Heart right ventricle (tissue), 16 donors: ENCODE results near the gene CMSS1. TPM values are rescaled to one million over a fixed set of nuclear protein-coding genes. Genes with fewer than 3 reads are reported as not detected.

Source experiments
- ATAC-seq, 8 donors: fragments of 200-7000 bp; cut with Tn5 transposase; one replicate each; pipeline ENCODE4 v1.9.1; 2020; ENCODE audit warnings: mild to moderate bottlenecking in 8 of 8, moderate library complexity in 8 of 8, moderate number of reproducible peaks in 1 of 8
- DNase-seq, 2 donors: peaks; one replicate each; pipeline ENCODE4 v3.0.0-alpha.2; 2020
- H3K27ac ChIP-seq, 10 donors: fragments of 200-600 bp; sonication (generic) in 2 of 10; one replicate each; pipeline versions ENCODE4 v1.5.0 to v1.8.0; 2020 to 2022; ENCODE audit warnings: mild to moderate bottlenecking in 3 of 10
- H3K27me3 ChIP-seq, 7 donors: fragments of 200-600 bp; one replicate each; pipeline ENCODE4 v1.8.0; 2021 to 2022; ENCODE audit warnings: mild to moderate bottlenecking in 2 of 7
- H3K36me3 ChIP-seq, 9 donors: fragments of 200-600 bp; sonication (generic) in 1 of 9; one replicate each; pipeline versions ENCODE4 v1.5.0 to v1.8.0; 2020 to 2022; ENCODE audit warnings: mild to moderate bottlenecking in 2 of 9
- H3K4me1 ChIP-seq, 9 donors: fragments of 200-600 bp; sonication (generic) in 1 of 9; one replicate each; pipeline versions ENCODE4 v1.5.0 to v1.8.0; 2020 to 2022; ENCODE audit warnings: mild to moderate bottlenecking in 4 of 9
- H3K4me3 ChIP-seq, 10 donors: fragments of 200-600 bp; sonication (generic) in 2 of 10; one replicate each; pipeline versions ENCODE4 v1.5.0 to v1.8.0; 2020 to 2022; ENCODE audit warnings: mild to moderate bottlenecking in 7 of 10, moderate library complexity in 2 of 10
- H3K9me3 ChIP-seq, 11 donors: fragments of 200-600 bp in 10 of 11; sonication (generic) in 2 of 11; one replicate each; pipeline versions ENCODE4 v1.5.0 to v1.8.0; 2013 to 2022; ENCODE audit warnings: mild to moderate bottlenecking in 2 of 11, control low read depth in 1 of 11, moderate library complexity in 1 of 11
- WGBS, 2 donors: extraction: QIAGEN DNeasy Blood & Tissue Kit; methylation state at CpG; one replicate each; pipeline ENCODE4 v1.1.7; 2013; ENCODE audit warnings: inconsistent platforms in 1 of 2; 5-methylcytosine and 5-hydroxymethylcytosine counted together
- intact Hi-C, 10 donors: fragments of 100-400 bp; cut with DNase I; formaldehyde crosslinking; loops; one replicate each; pipeline versions ENCODE4 v1.11.1 to v1.14.2; 2022
- polyA plus RNA-seq, 2 donors: library from polyadenylated mRNA; stranded (reverse); fragments of 200-250 nt; gene quantifications; one replicate each; pipeline ENCODE4 v1.2.3, GENCODE V29; 2013
- total RNA-seq, 10 donors: library from RNA; stranded (reverse); fragmentation: NEBNext Ultra II Directional in 3 of 10; extraction: Animal tissue kit (Norgen Biotek cat#: 25700) in 3 of 10; gene quantifications; one replicate each; pipeline versions ENCODE4 v1.2.1 to v1.2.4, GENCODE V29; 2021 to 2023
- TF ChIP-seq, protein P1 (sequence below), 9 donors: fragments of 200-600 bp; sonication (generic) in 2 of 9; IDR thresholded peaks; one replicate each; pipeline versions ENCODE4 v1.5.0 to v1.8.0; 2021 to 2022; ENCODE audit warnings: antibody characterized with exemption in 9 of 9, mild to moderate bottlenecking in 5 of 9, moderate library complexity in 1 of 9
- donor health status: Arrhythmogenic right ventricular cardiomyopathy.
- donor health status: ischemic (EF 13 %, LVEDD 7.1; RV severe dilation, severe dysfunction).
- donor health status: healthy with polysubstance abuse.
- donor health status: DM: no; HTN: yes; CAD: no.
- donor health status: DM: no; HTN: no; CAD: no.
- donor health status: ischemic (EF 25% LVEDD 6.9; RV normal size, moderate dysfunction).
- donor health status: ischemic (EF 25% LVEDD 5.7; RV mildly dilated, moderate dysfunction).
- donor health status: healthy.
- donor health status: DM: yes; HTN: yes; CAD: no.
- donor health status: Ischemic cardiomyopathy.
- donor health status: ischemic (EF 35%, LVEDD 5.7; RV mildly dilated, moderate dysfunction).
- donor health status: nonischemic (EF 11% LVEDD 7.7; RV severe dilation, severe dysfunction).
- donor health status: DM: yes; HTN: yes; CAD: no.
- donor health status: PGD.
- donor health status: ischemic (EF 29% LVEDD 5.4; RV normal size, mild dysfunction).
- donor health status: nonischemic (EF 23%, LVEDD 6.1; RV moderate dilation, normal function).

CMSS1 gene
- total and polyA plus RNA-seq, 12 donors, result 24.6 to 45.4 (median 34.6) TPM

DNA sequence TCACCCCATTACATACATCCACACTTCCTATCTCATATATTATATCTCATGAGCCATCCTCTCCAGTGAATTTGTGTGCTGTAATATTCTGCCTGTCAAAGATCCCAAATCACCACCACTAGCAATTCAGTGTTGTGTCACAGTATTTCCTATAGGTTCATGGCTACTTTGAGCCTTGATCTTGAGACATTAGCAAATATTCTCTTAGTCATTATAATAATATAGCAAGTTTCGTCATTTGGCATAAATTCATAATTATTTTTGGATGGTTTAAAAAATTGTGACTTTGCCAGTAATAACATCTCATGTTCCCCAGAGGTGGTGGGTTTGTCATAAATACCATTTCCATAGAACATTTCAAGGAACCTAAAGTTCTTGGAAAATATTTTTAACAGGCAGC, 47.7 kb downstream of the CMSS1 start:
- WGBS, 2 donors, result 67 to 68% methylated on average over 1 of the region's 1 CpG
- DNase-seq (no peak), ATAC-seq (no peak)
- TF ChIP-seq, protein P1, sequence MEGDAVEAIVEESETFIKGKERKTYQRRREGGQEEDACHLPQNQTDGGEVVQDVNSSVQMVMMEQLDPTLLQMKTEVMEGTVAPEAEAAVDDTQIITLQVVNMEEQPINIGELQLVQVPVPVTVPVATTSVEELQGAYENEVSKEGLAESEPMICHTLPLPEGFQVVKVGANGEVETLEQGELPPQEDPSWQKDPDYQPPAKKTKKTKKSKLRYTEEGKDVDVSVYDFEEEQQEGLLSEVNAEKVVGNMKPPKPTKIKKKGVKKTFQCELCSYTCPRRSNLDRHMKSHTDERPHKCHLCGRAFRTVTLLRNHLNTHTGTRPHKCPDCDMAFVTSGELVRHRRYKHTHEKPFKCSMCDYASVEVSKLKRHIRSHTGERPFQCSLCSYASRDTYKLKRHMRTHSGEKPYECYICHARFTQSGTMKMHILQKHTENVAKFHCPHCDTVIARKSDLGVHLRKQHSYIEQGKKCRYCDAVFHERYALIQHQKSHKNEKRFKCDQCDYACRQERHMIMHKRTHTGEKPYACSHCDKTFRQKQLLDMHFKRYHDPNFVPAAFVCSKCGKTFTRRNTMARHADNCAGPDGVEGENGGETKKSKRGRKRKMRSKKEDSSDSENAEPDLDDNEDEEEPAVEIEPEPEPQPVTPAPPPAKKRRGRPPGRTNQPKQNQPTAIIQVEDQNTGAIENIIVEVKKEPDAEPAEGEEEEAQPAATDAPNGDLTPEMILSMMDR (IDR thresholded peaks at IDR 0.05), result no peak
- H3K27me3 ChIP-seq, result no peaks in the 10 kb centered on the region
- H3K27ac ChIP-seq, result peak overlapping the region in 3 of 10 donors; percentile 18 to 24 (median 23)
- H3K4me3 ChIP-seq, result no peak overlapping the region
- peaks cover 0 to 83% (median 8%) of the 10 kb centered on the region in 9 donors for H3K36me3 ChIP-seq
- peaks cover 5 to 96% (median 76%) of the 10 kb centered on the region in 9 donors for H3K4me1 ChIP-seq
- intact Hi-C loops, result no loop called here
- H3K9me3 ChIP-seq, result no peaks in the 10 kb centered on the region

DNA sequence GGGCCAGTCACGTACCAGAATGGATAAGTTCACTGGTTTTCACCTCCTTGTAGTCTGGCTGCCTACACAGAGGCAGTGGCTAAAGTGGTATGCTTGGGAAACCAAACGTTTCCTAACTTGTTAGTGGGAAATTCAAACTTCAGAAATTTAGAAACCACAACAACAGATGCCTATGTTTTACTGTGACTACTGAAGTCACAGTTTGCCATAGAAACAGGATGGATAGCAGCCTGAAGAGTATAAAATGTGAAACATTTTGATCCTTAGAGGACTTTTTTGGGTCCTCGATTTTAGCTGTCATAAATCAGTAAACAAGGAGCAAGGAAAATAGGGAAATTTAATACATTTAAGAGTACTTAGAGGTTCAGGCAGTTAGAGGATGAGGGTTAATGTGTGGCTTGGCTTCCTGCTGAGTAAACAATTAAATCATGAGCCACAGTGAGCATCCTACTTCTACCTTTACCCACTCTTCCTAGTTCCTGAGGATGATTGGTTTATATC, 48.6 kb downstream of the CMSS1 start:
- 50 to 68% methylated on average over 3 of the region's 3 CpGs for WGBS, 2 donors
- no peaks in the 10 kb centered on the region for H3K27me3 ChIP-seq
- H3K27ac ChIP-seq, result peak overlapping the region in 3 of 10 donors; percentile 10 to 64 (median 58)
- no peak for ATAC-seq
- peaks cover 0 to 83% (median 8%) of the 10 kb centered on the region in 9 donors for H3K36me3 ChIP-seq
- TF ChIP-seq, protein P1 (IDR thresholded peaks at IDR 0.05), result no peak
- no peaks in the 10 kb centered on the region for H3K9me3 ChIP-seq
- DNase-seq, result no peak
- H3K4me1 ChIP-seq, result peaks cover 5 to 97% (median 76%) of the 10 kb centered on the region in 9 donors
- H3K4me3 ChIP-seq, result peak overlapping the region in 1 of 10 donors; percentile 1
- intact Hi-C loops, result no loop called here

DNA sequence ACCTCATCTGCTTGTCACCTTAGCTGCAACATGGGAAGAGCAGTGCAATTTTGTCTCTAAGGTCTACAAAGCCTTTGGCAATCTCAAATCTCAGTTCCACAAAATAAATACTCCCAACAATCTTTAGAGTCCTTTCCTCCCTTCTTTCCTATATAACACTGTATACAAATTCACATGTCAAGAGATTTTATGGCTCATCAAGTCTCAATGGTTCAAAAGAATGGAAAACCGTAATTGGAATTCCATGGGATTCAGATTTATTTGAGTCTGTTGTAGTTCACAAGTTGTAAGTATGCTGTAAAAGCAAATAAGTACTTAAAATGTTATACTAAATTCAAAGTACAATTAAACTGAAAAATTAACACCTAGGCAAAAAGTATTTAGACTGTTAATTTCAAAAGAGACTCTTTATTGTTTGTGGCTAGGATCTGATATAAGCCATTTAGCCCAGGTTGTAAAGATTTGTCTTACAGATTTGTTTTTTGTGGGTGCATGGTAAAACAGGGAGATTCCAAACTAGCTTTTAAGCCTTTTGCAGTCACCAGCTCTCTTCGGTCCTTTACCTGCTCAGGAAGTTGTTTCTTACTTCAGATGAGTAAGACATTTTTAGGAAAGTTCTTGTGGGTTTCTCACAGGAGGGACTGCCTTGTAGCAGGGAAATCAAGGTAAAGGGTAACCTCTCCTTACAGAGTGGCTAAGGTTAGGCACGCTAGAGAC, 50.1 kb downstream of the CMSS1 start:
- TF ChIP-seq, protein P1 (IDR thresholded peaks at IDR 0.05), result no peak
- peak overlapping the region in 3 of 10 donors; percentile 12 to 58 (median 25) for H3K27ac ChIP-seq
- 80 to 81% methylated on average over 3 of the region's 3 CpGs for WGBS, 2 donors
- intact Hi-C loops, result no loop called here
- no peaks in the 10 kb centered on the region for H3K27me3 ChIP-seq
- H3K9me3 ChIP-seq, result no peaks in the 10 kb centered on the region
- DNase-seq (no peak), ATAC-seq (no peak)
- peaks cover 5 to 95% (median 78%) of the 10 kb centered on the region in 9 donors for H3K4me1 ChIP-seq
- no peak overlapping the region for H3K4me3 ChIP-seq
- H3K36me3 ChIP-seq, result peaks cover 0 to 70% (median 6%) of the 10 kb centered on the region in 9 donors

DNA sequence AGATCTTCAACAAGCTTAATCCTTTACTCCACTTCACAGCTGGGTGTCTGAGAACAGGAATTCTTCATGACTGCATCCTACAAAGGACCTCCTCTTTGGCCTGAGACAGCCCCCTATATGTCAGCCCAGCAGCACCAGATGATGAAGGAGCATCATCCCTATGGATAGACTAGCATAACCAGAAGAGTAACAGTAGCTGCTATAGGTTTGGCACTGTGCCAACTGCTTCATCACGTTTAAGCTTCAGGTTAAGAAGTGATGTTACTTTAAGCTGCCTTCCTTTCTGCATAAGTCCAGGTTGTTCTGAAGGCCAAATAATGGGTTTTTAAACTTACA, 50.6 kb downstream of the CMSS1 start:
- no peak for DNase-seq
- H3K27ac ChIP-seq, result peak overlapping the region in 2 of 10 donors; percentile 12 to 58
- ATAC-seq, result no peak
- H3K9me3 ChIP-seq, result no peaks in the 10 kb centered on the region
- TF ChIP-seq, protein P1 (IDR thresholded peaks at IDR 0.05), result no peak
- intact Hi-C loops, result no loop called here
- H3K27me3 ChIP-seq, result no peaks in the 10 kb centered on the region
- peaks cover 5 to 95% (median 83%) of the 10 kb centered on the region in 9 donors for H3K4me1 ChIP-seq
- 6 to 7% methylated on average over 1 of the region's 1 CpG for WGBS, 2 donors
- peaks cover 0 to 65% (median under 1%) of the 10 kb centered on the region in 9 donors for H3K36me3 ChIP-seq
- H3K4me3 ChIP-seq, result no peak overlapping the region
